Measurements from ENCODE around the gene GRIK2.
"Not testable (repeated sequence)": the region's sequence is repeated elsewhere in the genome, so short reads cannot be mapped to it uniquely, and the experiment has no call there.

Gene GRIK2

GRCh38 chr6:102064142-102064541 lies 670.6 kb downstream of the GRIK2 start:
- DNase-seq, result no peak

- no peak for DNase-seq
These were observed 672.8 kb downstream of the GRIK2 start for GRCh38 chr6:102066301-102066700.

- DNase-seq, result no peak
These were observed 674.9 kb downstream of the GRIK2 start for GRCh38 chr6:102068349-102068929.

GRCh38 chr6:102075539-102075938 lies 682.0 kb downstream of the GRIK2 start:
- no peak for DNase-seq

GRCh38 chr6:102085257-102085656 lies 691.7 kb downstream of the GRIK2 start:
- no peak for DNase-seq

- DNase-seq, result not testable (repeated sequence)
These were observed 694.7 kb downstream of the GRIK2 start for GRCh38 chr6:102088160-102088559.

GRCh38 chr6:102114402-102114801 lies 720.9 kb downstream of the GRIK2 start:
- no peak for DNase-seq

- DNase-seq, result no peak
These were observed 722.4 kb downstream of the GRIK2 start for GRCh38 chr6:102115911-102116310.

GRCh38 chr6:102118034-102118433 lies 724.5 kb downstream of the GRIK2 start:
- DNase-seq, result no peak

All from NK-92 treated with Interleukin-12 subunit alpha and Interleukin-12 subunit beta, amount 100 ng/mL, for 24 hours (cell line).